ENCODE measurements around the gene HS3ST6.
"Not testable (repeated sequence)": the region's sequence is repeated elsewhere in the genome, so short reads cannot be mapped to it uniquely, and the experiment has no call there.

DNA sequence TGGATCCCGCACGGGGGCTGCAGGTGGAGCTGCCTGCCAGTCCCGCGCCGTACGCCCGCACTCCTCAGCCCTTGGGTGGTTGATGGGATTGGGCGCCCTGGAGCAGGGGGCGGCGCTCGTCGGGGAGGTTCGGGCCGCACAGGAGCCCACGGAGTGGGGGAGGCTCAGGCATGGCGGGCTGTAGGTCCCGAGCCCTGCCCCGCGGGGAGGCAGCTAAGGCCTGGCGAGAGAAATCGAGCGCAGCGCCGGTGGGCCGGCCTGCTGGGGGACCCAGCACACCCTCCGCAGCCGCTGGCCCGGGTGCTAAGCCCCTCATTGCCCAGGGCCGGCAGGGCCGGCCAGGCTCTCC is 39.9 kb upstream of the HS3ST6 start:
- TF ChIP-seq POLR2A (IDR thresholded peaks at IDR 0.05); POLR2AphosphoS5 (IDR thresholded peaks at IDR 0.05; ENCODE audit: insufficient read depth in 1 of 2, low read depth in 1 of 2): not testable (repeated sequence)
- TF ChIP-seq, protein P1, sequence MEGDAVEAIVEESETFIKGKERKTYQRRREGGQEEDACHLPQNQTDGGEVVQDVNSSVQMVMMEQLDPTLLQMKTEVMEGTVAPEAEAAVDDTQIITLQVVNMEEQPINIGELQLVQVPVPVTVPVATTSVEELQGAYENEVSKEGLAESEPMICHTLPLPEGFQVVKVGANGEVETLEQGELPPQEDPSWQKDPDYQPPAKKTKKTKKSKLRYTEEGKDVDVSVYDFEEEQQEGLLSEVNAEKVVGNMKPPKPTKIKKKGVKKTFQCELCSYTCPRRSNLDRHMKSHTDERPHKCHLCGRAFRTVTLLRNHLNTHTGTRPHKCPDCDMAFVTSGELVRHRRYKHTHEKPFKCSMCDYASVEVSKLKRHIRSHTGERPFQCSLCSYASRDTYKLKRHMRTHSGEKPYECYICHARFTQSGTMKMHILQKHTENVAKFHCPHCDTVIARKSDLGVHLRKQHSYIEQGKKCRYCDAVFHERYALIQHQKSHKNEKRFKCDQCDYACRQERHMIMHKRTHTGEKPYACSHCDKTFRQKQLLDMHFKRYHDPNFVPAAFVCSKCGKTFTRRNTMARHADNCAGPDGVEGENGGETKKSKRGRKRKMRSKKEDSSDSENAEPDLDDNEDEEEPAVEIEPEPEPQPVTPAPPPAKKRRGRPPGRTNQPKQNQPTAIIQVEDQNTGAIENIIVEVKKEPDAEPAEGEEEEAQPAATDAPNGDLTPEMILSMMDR (IDR thresholded peaks at IDR 0.05), result not testable (repeated sequence)

Measured in vagina (tissue), 2 donors.